Stimulated activated CD4-positive, alpha-beta T cell treated with anti-CD3 and anti-CD28 coated beads, Interleukin-2, amount 100 ng/mL, for 24 hours (primary cell): ENCODE data around the gene SNX17.

Source experiments
- DNase-seq, 2 donors: peaks; one replicate each; pipeline ENCODE4 v3.0.0-alpha.2; 2020

Gene SNX17

DNA sequence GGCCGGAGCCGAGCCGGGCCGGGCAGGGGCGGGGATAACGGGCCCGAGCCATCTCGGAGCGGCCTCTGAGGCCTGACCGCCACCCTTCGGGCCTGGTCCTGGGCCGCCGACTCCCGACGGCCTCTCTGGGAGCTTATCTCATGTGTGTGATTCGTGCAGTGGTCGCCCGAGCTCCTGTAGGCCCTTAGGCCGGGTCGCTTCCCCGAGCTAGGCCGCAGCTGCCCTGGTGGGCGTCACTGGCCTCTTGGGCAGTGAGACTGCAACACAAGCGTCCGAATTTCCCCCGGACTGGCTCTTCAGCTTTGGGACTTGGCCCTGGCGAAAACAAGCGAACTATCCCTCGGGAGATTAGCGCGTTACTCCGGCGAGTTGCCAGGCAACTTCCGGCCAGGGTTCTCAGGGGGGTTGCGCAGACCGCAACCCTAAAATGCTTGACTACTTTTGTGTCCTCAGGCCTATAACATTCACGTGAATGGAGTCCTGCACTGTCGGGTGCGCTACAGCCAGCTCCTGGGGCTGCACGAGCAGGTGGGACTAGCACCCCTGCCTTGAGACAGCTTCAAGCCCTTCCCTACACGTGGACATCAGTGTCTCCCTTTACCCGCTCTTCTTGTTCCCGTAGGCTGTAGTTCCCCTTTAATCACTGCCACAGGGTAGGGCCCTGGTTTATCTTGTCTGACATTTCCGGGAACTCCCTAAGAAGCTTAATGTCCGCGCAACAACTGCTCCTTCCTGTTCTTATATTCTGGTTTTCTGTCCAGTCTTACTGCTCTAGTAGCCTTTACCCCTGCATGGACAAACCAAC is 602 bp downstream of the SNX17 start:
- DNase-seq, result peak; percentile 39 to 43

DNA sequence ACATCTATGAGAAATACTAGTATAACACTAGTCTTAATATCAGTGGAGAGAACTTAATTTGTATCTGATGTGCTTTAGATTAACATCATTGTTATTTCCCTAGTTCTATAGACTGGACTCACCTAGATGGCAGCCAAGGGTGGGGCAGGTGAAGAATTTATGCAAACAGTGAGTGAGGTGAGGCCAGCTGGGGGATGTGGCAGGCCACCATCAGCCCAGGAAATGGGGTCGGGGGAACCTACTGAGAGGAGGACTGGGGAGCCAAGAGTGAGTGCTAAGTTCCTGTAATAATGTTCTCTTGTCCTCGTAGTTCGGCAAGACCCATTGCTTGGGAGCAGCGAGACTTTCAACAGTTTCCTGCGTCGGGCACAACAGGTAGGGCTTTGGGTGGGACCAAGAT is 2.5 kb downstream of the SNX17 start:
- DNase-seq, result no peak

DNA sequence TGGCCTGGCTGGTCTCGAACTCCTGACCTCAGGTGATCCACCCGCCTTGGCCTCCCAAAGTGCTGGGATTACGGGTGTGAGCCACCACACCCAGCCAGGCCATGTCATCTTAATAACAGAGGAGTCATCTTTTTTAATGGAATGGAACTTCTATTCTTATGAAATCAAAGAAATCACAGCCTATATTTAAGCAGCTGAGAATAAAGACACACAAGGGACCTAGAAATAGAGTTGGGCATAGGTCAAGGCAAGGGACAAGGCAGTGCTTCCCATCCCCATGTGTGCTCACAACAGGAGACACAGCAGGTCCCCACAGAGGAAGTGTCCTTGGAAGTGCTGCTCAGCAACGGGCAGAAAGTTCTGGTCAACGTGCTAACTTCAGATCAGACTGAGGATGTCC is 3.2 kb downstream of the SNX17 start:
- DNase-seq, result no peak

- DNase-seq, result no peak
These were observed 5.2 kb downstream of the SNX17 start for GRCh38 chr2:27375513-27376099.

- no peak for DNase-seq
These were observed 5.9 kb downstream of the SNX17 start for GRCh38 chr2:27376151-27376865.

GRCh38 chr2:27376866-27377617 is 6.6 kb downstream of the SNX17 start:
- DNase-seq, result no peak

GRCh38 chr2:27377618-27378095 is 7.2 kb downstream of the SNX17 start:
- DNase-seq, result no peak

- DNase-seq, result no peak
These were observed 7.8 kb downstream of the SNX17 start for GRCh38 chr2:27378096-27378808.

GRCh38 chr2:27378809-27379290 is 8.4 kb downstream of the SNX17 start:
- no peak for DNase-seq

GRCh38 chr2:27379383-27379835 is 9.0 kb downstream of the SNX17 start:
- no peak for DNase-seq

DNA sequence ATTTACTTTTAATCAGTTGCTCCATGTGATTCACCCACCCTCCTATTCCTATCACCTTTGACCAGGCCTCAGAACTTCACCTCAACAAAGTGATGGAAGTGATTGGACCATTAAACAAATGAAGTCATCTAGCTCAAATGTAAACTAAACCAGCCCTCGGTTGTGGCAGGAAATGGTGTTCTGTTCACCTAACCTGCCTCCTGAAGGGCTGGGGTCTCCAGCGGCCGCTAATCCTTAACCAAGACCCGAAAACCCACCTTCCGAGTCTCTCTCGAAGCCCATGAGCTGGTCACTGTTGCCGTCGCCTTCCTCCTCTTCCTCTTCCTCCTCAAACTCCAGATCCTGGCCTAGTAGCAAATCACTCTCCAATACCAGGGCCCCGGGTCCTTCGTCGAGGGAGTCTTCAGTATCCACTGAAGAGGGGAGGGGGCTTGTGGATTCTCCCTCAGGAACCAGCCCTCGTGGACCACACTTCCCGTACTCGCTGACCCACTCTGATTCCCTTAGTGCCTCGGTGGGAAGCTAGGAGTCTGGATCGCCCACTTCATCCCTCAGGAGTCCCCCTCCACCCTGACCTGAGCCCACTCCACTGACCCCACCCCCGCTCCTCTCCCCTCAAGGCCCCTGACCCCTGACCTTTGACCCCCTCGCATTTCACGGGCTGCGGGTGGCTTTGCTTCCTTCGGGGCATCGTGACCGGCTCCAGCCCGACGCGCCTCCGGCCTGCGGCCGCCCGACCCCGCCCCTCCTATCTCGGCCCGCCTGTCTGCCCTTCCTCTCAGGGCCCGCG is 9.6 kb downstream of the SNX17 start:
- DNase-seq, result peak; percentile 55 to 61

GRCh38 chr2:27380626-27381545 is 10.5 kb downstream of the SNX17 start, which contains the start of gene ZNF513:
Gene ZNF513 (minus strand): TSS chr2:27380734. CDS start chr2:27380526, 208 bp downstream.
- peak; percentile 88 to 90 for DNase-seq

DNA sequence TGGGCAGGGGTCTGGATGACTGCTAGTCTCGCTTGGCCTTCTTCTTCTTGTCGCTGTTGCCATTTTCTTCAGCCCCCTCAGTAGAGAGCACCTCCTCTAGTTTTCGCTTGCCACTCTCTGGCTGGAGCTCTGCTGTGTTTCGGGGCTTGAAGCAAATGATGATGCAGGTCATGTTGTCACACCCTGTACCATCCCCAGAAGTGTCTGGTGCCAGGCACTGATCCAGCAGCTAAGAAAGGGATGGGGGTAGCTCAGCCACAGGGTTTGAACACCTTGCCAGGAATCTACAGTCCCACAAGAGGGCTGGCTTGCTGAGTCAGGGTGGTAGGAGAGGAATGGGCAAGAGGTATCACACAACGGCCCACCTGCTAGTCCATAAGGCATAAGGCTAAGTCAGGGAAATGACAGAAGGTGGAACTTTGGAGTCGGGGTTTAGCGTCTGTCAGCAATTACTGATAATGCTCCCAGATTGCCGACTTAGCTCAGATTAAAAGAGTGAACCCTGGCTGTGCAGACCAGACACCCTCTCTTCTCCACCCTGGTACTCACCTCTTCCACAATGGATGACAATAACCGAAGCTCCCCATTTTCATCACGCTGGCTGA is 11.3 kb downstream of the SNX17 start:
- no peak for DNase-seq

- no peak for DNase-seq
These were observed 20.6 kb downstream of the SNX17 start for GRCh38 chr2:27390822-27391679.

GRCh38 chr2:27393225-27393624 is 22.8 kb downstream of the SNX17 start:
- no peak for DNase-seq

DNA sequence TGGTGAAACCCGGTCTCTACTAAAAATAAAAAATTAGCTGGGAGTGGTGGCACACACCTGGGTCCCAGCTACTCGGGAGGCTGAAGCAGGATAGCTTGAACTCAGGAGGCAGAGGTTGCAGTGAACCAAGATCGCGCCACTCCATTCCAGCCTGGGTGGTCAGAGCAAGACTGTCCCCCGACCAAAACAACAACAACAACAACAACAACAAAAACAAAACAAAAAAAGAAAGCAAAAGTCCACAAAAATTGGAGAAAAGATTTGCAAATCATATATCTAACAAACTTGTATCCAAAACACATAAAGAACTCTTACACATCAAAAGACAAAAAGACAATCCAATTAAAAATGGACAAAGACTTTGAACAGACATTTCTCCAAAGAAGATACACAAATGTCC is 28.5 kb downstream of the SNX17 start:
- DNase-seq, result no peak

- DNase-seq, result no peak
These were observed 30.1 kb downstream of the SNX17 start for GRCh38 chr2:27400348-27401135.
